Raji (cell line): Measurements from ENCODE around the gene CYP2C9.

ENCODE experiments used
- POLR2A ChIP-seq: IDR thresholded peaks from 2 replicates; pipeline ENCODE4 v1.6.1; 2011; ENCODE audit warnings: low read depth, low read length, control low read depth; ENCODE audit not compliant: insufficient read depth

Gene CYP2C9

GRCh38 chr10:94938383-94938782 is at the start of gene CYP2C9:
Gene CYP2C9, plus strand, starts transcription at chr10:94938658. Its CDS starts 25 bp downstream, at chr10:94938683.
- TF ChIP-seq POLR2A, result no peak

GRCh38 chr10:94889123-94889522 is 49.3 kb upstream of the CYP2C9 start:
- no peak for TF ChIP-seq POLR2A

- TF ChIP-seq POLR2A, result no peak
These were observed 48.0 kb upstream of the CYP2C9 start for GRCh38 chr10:94890264-94891022.

DNA sequence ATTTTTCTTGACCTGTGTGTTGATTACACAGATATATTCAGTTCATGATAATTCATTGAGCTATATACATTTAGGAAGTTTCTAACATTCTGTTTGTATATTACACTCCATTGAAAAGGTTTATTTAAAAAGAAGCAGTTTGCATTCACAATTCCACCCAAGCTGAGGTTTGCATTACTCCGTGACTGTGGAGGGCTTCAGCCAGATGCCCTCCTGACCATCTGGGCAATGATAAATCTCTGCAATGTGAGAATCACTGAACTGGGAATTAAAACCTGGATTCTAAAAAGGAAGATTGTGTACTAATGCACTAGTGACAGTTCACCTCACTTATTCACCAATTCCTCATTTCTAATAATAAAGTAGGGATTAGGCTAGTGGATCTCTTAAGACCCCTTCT is 36.4 kb upstream of the CYP2C9 start:
- no peak for TF ChIP-seq POLR2A

- no peak for TF ChIP-seq POLR2A
These were observed 35.9 kb upstream of the CYP2C9 start for GRCh38 chr10:94902570-94902969.

DNA sequence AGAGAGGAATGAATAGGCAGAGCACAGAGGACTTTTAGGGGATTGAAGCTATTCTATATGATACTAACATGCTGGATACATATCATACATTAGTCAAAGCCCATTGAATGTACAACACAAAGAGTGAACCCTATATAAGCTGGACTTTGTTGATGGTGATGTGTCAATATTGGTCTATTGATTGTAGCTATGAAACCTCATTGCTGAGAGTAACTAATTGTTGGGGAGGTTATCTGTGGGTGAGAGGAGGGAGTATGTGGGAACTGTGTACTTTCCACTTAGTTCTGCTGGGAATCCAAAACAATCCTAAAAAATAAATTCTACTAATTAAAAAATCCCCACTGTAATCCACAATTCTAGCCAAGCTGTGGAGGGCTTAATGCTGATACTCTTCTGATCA is 22.0 kb upstream of the CYP2C9 start:
- no peak for TF ChIP-seq POLR2A

DNA sequence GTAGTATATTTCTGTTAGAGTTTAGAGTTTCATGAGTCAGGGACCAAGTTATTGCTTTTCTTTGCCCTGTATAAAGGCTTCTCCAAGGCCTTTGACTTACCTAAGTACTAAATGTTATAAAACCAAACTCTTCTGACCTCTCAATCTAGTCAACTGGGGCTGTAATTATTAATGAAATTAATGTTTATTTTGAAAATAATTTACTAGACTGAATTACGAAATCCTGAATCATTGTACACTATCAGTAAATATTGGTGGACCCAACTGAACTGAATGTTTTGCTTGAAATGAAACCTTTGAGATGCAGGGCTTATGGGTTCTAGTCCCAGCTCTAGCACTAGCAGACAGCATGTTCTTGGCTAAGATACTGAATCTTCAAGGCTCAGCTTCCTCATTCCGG is 1.7 kb upstream of the CYP2C9 start:
- TF ChIP-seq POLR2A, result no peak

DNA sequence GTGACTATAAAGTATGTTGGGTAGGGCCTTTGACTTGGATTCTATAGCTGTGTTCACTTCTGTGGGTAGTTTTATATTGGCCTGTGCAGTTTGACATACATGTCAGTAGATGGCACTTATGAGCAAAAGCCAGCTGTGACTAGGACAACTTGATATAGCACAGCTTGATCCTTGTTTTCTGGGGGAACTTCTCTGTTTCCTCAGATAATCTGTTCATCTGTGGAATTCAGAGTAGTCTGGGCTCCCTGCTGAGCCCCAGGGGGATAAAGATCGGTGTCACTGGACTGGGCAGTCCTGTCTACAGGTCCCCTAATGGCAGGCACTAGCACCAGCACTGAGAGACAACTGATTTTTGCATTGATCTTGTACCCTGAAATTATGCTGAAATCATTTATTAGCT is 25.4 kb downstream of the CYP2C9 start:
- TF ChIP-seq POLR2A, result no peak

DNA sequence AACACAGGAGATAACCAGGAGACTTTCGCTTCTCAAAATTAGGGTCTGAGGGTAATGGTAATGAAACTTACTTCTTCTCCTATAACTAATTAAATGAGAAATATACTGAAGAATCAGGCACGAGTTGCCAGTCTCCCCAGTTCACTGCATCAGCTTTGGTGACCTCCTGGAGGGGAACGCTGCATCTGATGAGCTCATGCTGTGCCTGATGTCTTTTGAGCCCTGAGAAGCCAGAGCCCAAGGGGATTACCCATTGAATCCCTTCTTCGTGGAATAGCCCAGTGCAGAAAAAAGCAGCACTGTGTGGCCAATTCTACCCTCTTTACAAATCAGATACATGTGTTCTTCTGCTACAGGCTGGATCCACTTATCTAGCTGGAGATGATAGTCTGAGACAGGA is 45.1 kb downstream of the CYP2C9 start:
- TF ChIP-seq POLR2A, result no peak

- no peak for TF ChIP-seq POLR2A
These were observed 50.7 kb downstream of the CYP2C9 start for GRCh38 chr10:94989192-94989591.

DNA sequence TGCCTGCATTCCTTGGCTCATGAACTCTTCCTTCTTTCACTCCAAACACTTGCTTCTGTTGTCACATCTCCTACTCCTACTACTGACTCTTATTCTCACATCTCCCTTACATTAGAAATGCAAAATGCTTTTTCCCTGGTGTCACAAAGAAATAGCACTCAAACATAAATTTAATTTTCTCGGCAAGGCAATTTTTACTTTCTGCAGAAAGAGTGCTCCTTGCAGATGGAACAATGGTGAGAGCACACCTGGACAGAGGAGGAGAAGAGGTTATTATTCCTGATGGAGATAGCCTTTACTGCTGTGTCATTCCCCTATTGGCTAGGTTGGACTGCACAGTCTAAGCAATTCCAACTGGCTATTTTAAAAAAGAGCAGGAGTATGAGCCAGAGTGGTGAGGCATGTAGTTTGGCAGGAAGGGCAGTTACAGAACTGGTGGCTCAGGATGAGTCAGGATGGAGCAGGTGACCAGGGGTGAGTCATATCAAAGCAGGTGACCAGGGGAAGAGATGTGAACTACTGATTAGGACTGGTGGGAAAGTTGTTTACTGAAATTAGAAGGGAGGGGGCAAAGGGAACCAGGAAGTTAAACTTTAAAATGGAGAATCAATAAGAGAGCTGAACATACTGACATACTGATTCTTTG is 52.9 kb downstream of the CYP2C9 start:
- TF ChIP-seq POLR2A, result no peak

- no peak for TF ChIP-seq POLR2A
These were observed 54.4 kb downstream of the CYP2C9 start for GRCh38 chr10:94992811-94993210.

GRCh38 chr10:94997741-94998174 is 59.3 kb downstream of the CYP2C9 start:
- TF ChIP-seq POLR2A, result no peak

DNA sequence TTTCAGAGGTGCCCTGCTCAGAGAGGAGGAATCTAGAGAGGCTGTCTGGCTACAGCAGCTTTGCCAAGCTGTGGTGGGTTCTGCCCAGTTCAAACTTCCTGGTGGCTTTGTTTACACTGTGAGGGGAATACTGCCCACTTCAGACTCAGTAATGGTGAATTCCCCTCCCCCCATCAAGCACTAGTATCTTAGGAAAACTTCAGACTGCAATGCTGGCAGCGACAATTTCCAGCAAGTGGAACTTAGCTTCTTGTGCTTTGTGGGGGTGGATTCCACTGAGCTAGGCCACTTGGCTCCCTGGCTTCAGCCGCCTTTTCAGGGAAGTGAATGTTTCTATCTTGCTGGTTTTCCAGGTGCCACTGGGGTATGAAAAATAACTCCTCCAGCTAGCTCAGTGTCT is 88.0 kb downstream of the CYP2C9 start:
- no peak for TF ChIP-seq POLR2A

DNA sequence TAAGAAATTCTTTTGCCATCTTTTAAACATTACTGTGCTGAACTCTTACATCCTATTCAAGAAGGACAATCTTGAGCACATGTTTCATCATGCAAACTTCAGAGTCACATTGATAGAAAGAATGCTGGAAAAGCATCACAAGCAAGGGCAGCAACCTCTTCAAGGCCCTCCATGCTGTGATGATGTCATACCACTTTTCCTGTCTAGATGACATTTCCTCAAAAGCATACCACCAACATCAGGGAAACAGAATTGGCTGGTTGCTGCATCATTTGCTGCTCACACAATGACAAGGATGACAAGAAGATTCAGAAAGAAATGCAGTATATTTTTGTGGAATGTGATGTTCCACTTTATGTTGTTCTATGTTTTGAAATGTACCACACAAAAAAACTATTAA is 93.2 kb downstream of the CYP2C9 start:
- no peak for TF ChIP-seq POLR2A

- TF ChIP-seq POLR2A, result no peak
These were observed 95.9 kb downstream of the CYP2C9 start for GRCh38 chr10:95034401-95034800.
